H1 (cell line): ENCODE measurements around the gene HEATR5A. TPM values are rescaled to one million over a fixed set of nuclear protein-coding genes. Genes with fewer than 3 reads are reported as not detected.

Experiments used
- CEBPB ChIP-seq: IDR thresholded peaks from 2 replicates; pipeline ENCODE4 v1.6.1; 2012; ENCODE audit warnings: low read depth, low read length
- EGR1 ChIP-seq: IDR thresholded peaks from 2 replicates; pipeline ENCODE4 v1.6.1; 2011; ENCODE audit warnings: low read depth, low read length, borderline replicate concordance
- MAFK ChIP-seq: IDR thresholded peaks from 2 replicates; pipeline ENCODE4 v1.6.1; 2012; ENCODE audit warnings: low read depth, mild to moderate bottlenecking, improper control_type of control experiment, low read length
- SP4 ChIP-seq: IDR thresholded peaks from 2 replicates; pipeline ENCODE4 v1.6.1; 2012; ENCODE audit warnings: low read length, inconsistent platforms
- SRF ChIP-seq: IDR thresholded peaks from 2 replicates; pipeline ENCODE4 v1.6.1; 2011; ENCODE audit warnings: mild to moderate bottlenecking, low read depth, low read length, moderate library complexity
- TAF7 ChIP-seq: optimal IDR thresholded peaks from 2 replicates; pipeline ENCODE3; 2011; ENCODE audit warnings: low read depth, mild to moderate bottlenecking, inconsistent platforms, low read length, moderate library complexity, borderline replicate concordance
- TEAD4 ChIP-seq: IDR thresholded peaks from 2 replicates; pipeline ENCODE4 v1.6.1; 2012; ENCODE audit warnings: low read depth, low read length, inconsistent platforms, mixed read lengths
- polyA plus RNA-seq, 7 experiments: library from polyadenylated mRNA; depleted of rRNA in 3 of 7; stranded (reverse) in 5 of 7; unstranded in 2 of 7; fragments of >200 nt in 5 of 7; fragments of 200-250 nt in 2 of 7; gene quantifications; 1 replicate in 5 of 7; 2 replicates in 1 of 7; 4 replicates in 1 of 7; pipeline versions ENCODE4 v1.2.1 to v1.2.3, GENCODE V29; 2011 to 2013; ENCODE audit warnings: missing spikeins in 2 of 7, mixed read lengths in 2 of 7
- total RNA-seq: library from RNA; stranded (reverse); fragmentation: NEBNext Ultra II Directional; extraction: Animal tissue kit (Norgen Biotek cat#: 25700); gene quantifications from 2 replicates; pipeline ENCODE4 v1.2.1, GENCODE V29; 2021
- TF ChIP-seq, protein P1 (sequence below): fragments of 300-600 bp; sonication (generic); IDR thresholded peaks from 2 replicates; pipeline ENCODE4 v1.7.1; 2012; ENCODE audit warnings: low read length, moderate library complexity, mild to moderate bottlenecking, inconsistent platforms; ENCODE audit not compliant: insufficient replicate concordance
- TF ChIP-seq, protein P2 (sequence below): IDR thresholded peaks from 2 replicates; pipeline ENCODE4 v1.6.1; 2012; ENCODE audit warnings: low read length, inconsistent platforms

The HEATR5A gene
- total and polyA plus RNA-seq, 2 of the 8 experiments (the other 6 are each of a cell fraction or from before 2014, with no cell fraction given), result 9.0 to 36.2 TPM

DNA sequence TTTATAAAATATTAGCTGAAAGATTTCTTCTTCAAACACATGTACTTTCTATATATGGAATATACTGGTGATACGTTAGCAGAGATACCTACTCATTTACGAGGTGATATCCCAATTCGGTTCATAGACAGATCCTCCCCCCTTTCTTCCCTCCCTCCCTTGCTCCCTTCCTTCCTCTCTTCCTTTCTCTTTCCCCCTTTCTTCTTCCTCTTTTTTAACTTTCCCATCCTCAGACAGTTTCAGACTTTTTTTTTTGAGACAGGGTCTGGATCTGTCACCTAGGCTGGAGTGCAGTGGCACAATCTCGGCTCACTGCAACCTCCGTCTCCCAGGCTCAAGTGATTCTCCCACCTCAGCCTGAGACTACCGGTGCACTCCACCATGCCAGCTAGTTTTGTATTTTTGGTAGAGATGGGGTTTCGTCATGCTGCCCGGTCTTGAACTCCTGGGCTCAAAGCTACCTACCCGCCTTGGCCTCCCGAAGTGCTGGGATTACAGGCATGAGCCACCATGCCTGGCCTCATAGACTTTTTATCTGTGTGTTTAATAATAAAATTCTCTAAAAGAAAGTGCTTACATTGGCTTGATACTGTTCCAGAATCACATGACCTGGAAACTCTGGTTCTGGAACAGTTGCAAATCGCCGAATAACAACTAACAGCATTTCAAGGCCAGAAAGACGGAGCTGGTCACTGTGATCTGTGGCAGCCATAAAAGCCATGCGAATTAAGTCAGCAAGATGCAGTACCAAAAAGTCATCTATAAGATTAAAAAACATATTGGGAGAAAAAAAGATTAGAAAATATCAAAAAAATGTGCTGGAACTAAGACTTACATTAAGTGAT, 99.2 kb downstream of the HEATR5A start (continued):
- TF ChIP-seq, protein P1, sequence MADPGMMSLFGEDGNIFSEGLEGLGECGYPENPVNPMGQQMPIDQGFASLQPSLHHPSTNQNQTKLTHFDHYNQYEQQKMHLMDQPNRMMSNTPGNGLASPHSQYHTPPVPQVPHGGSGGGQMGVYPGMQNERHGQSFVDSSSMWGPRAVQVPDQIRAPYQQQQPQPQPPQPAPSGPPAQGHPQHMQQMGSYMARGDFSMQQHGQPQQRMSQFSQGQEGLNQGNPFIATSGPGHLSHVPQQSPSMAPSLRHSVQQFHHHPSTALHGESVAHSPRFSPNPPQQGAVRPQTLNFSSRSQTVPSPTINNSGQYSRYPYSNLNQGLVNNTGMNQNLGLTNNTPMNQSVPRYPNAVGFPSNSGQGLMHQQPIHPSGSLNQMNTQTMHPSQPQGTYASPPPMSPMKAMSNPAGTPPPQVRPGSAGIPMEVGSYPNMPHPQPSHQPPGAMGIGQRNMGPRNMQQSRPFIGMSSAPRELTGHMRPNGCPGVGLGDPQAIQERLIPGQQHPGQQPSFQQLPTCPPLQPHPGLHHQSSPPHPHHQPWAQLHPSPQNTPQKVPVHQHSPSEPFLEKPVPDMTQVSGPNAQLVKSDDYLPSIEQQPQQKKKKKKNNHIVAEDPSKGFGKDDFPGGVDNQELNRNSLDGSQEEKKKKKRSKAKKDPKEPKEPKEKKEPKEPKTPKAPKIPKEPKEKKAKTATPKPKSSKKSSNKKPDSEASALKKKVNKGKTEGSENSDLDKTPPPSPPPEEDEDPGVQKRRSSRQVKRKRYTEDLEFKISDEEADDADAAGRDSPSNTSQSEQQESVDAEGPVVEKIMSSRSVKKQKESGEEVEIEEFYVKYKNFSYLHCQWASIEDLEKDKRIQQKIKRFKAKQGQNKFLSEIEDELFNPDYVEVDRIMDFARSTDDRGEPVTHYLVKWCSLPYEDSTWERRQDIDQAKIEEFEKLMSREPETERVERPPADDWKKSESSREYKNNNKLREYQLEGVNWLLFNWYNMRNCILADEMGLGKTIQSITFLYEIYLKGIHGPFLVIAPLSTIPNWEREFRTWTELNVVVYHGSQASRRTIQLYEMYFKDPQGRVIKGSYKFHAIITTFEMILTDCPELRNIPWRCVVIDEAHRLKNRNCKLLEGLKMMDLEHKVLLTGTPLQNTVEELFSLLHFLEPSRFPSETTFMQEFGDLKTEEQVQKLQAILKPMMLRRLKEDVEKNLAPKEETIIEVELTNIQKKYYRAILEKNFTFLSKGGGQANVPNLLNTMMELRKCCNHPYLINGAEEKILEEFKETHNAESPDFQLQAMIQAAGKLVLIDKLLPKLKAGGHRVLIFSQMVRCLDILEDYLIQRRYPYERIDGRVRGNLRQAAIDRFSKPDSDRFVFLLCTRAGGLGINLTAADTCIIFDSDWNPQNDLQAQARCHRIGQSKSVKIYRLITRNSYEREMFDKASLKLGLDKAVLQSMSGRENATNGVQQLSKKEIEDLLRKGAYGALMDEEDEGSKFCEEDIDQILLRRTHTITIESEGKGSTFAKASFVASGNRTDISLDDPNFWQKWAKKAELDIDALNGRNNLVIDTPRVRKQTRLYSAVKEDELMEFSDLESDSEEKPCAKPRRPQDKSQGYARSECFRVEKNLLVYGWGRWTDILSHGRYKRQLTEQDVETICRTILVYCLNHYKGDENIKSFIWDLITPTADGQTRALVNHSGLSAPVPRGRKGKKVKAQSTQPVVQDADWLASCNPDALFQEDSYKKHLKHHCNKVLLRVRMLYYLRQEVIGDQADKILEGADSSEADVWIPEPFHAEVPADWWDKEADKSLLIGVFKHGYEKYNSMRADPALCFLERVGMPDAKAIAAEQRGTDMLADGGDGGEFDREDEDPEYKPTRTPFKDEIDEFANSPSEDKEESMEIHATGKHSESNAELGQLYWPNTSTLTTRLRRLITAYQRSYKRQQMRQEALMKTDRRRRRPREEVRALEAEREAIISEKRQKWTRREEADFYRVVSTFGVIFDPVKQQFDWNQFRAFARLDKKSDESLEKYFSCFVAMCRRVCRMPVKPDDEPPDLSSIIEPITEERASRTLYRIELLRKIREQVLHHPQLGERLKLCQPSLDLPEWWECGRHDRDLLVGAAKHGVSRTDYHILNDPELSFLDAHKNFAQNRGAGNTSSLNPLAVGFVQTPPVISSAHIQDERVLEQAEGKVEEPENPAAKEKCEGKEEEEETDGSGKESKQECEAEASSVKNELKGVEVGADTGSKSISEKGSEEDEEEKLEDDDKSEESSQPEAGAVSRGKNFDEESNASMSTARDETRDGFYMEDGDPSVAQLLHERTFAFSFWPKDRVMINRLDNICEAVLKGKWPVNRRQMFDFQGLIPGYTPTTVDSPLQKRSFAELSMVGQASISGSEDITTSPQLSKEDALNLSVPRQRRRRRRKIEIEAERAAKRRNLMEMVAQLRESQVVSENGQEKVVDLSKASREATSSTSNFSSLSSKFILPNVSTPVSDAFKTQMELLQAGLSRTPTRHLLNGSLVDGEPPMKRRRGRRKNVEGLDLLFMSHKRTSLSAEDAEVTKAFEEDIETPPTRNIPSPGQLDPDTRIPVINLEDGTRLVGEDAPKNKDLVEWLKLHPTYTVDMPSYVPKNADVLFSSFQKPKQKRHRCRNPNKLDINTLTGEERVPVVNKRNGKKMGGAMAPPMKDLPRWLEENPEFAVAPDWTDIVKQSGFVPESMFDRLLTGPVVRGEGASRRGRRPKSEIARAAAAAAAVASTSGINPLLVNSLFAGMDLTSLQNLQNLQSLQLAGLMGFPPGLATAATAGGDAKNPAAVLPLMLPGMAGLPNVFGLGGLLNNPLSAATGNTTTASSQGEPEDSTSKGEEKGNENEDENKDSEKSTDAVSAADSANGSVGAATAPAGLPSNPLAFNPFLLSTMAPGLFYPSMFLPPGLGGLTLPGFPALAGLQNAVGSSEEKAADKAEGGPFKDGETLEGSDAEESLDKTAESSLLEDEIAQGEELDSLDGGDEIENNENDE, result no peak
- TF ChIP-seq, protein P2, sequence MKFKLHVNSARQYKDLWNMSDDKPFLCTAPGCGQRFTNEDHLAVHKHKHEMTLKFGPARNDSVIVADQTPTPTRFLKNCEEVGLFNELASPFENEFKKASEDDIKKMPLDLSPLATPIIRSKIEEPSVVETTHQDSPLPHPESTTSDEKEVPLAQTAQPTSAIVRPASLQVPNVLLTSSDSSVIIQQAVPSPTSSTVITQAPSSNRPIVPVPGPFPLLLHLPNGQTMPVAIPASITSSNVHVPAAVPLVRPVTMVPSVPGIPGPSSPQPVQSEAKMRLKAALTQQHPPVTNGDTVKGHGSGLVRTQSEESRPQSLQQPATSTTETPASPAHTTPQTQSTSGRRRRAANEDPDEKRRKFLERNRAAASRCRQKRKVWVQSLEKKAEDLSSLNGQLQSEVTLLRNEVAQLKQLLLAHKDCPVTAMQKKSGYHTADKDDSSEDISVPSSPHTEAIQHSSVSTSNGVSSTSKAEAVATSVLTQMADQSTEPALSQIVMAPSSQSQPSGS, result no peak
- TF ChIP-seq SRF, result no peak
- no peak for TF ChIP-seq TAF7
- no peak for TF ChIP-seq TEAD4
- no peak for TF ChIP-seq CEBPB
- TF ChIP-seq MAFK, result no peak
- no peak for TF ChIP-seq SP4
- no peak for TF ChIP-seq EGR1
